ENCODE measurements around the gene ZFP62.

The ZFP62 gene

GRCh38 chr5:180868960-180869359 is 7.9 kb upstream of the ZFP62 start:
- peak; percentile 74 for DNase-seq (ENCODE audit: low spot score)

DNA sequence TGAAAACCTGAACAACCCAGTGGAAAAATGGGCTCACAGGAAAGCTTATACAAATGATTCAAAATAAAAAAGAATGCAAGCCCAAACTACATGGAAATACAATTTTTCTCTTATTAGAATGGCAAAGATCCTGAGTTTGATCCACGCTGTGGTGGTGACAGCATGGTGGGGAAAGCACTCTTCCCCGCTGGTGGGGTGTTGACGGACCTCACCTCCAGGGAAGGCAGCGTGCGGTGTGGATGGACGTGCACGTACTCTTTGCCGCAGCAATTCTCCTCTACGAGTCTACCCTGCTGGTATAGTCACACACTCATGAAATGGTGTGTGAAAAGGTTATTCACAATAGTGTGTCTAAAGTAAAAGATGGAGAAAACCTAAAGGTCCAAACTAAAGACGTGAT is 5.9 kb upstream of the ZFP62 start:
- DNase-seq (ENCODE audit: low spot score): no peak

GRCh38 chr5:180865981-180866695 is 5.1 kb upstream of the ZFP62 start:
- no peak for DNase-seq (ENCODE audit: low spot score)

DNA sequence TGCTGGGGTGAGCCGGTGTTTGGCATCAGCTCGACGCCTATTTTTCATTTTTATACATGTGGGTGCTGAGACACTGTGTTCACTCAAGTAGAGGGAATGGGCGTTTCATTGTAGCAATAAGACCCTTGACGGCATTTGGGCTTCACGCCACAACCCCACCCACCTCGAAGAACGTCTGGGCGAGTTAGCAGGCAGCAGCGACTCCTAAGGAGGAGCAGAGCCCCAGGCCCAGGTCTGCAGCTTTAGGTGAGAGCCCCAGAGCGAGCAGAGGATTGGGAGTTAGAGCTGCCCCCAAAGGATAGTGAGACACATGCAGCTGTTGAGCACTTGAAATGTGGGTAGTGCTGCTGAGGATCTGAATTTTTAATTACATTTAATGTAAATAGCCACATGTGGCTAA is 1.6 kb upstream of the ZFP62 start:
- DNase-seq (ENCODE audit: low spot score): no peak

DNA sequence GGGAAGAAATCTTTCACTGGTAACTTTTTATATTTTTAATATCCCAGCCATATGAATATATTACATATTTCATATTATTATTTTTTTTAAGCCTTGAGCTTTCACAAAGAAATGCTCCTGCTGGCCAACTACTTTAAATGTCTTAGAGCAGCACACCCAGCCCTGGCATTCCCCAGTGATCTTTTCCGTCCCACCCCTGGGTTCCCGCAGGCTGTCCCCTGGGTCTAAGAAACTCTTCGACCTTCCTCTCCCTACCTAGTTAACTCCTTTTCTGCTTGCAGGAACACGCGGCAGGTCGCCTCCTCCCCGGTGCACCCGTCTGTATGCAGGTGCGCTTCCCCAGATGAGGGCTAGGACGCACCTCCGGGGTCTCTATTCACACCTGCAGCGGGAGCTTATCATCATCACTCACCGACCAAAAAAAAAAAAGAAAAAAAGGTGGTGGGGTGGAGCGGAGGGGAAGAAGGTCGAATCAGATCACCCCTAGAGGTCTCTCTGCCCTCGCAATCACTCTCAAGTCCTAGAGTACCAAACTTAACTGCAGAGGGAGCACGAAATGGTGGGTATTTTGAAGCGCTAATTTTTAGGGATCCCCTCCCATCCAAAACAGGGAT is 696 bp downstream of the ZFP62 start:
- no peak for DNase-seq (ENCODE audit: low spot score)

DNA sequence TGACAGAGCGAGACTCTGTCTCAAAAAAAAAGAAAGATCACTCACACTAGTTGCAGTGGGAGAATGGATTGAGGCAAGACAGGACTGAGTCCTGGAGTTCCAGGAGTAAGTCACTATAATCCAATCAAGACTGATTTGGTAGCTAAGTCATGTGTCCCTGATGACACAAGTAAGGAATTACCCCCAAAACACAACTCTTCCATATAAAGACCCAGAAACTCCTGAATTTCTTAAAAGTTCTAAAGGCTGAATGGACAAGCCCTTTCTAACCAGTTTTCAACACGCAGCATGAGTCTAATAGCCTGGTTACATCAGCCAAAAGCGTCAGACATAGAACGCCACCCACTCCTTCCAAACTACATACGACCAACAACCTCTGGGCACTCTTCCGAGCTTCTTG is 2.5 kb downstream of the ZFP62 start:
- no peak for DNase-seq (ENCODE audit: low spot score)

DNA sequence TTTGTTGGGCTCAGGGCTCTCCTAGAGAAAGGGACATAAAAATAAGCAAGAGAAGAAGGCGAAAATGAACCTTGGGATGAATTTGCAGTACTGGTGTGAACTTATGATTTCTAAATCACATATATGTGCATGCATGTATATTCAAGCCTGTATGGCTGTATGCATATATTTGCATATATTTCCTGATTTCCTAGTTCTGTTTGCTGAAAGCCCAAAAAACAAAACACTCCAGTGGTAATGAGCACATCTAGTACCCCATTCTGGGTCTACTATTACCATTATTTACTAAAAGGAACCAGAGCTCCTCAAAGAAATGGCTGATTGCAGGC is 7.3 kb downstream of the ZFP62 start:
- no peak for DNase-seq (ENCODE audit: low spot score)

DNA sequence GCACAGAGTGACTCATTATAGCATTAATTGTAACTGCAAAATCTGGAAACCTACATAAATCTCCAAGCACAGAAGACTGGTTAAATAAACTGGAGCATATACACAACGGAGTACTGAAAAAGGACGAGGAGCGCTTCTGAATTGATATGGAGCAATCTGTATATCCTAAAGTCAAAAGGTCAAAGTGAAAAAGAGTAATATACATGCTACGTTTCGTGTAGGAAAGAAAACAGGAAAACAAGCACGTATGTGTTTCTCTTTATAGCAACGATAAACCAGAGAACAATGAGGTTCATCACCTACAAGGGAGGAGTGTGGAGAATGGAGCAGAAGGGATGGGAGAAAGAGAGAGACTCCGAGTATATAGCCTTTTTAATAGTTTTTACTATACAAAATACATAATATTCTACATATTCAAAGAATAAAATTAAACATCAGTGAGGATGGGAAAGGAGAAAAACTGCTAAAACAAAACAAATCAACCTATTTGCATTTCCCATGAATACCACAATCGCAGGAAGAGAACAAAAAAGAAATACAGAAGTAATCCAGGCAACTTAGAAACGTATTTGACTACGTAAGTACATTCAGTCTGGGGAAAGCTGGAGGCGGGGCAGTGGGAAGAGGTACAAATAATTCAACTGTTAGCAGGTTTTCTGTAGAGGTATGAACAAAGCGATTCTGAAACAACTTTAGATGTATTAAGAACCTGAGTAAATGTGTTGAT is 7.8 kb downstream of the ZFP62 start:
- DNase-seq (ENCODE audit: low spot score): no peak

- no peak for DNase-seq (ENCODE audit: low spot score)
These were observed 8.6 kb downstream of the ZFP62 start for GRCh38 chr5:180852495-180852894.

GRCh38 chr5:180850434-180851078 is 10.5 kb downstream of the ZFP62 start:
- DNase-seq (ENCODE audit: low spot score): no peak

DNA sequence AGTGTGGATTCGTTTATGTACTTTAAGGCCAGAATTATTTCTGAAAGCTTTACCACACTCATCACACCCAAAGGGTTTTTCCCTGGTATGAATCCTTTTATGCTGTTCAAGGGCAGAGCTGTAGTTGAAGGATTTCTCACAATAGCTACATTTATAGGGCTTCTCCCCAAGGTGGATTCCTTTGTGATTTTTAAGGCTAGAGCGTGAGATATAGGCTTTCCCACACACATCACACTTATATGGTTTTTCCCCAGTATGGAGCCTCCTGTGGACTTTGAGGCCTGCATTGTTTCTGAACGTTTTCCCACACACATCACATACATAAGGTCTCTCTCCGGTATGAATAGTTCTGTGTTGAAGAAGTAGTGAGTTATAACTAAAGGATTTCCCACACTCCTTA is 11.2 kb downstream of the ZFP62 start:
- no peak for DNase-seq (ENCODE audit: low spot score)

DNA sequence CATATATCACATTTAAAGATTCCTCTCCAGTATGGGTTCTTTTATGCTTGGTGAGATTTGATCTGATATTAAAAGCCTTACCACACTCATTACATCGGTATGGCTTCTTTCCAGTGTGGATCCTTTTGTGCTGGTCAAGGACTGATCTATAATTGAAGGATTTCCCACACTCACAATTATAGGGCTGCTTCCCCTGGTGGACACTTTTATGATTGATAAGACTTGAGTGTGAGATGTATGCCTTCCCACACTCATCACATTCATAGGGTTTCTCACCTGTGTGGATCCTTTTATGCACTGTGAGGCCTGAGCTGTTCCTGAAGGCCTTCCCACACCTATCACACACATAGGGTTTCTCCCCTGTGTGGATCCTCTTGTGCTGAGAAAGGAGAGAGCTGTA is 12.2 kb downstream of the ZFP62 start:
- no peak for DNase-seq (ENCODE audit: low spot score)

GRCh38 chr5:180848265-180848664 is 12.8 kb downstream of the ZFP62 start:
- no peak for DNase-seq (ENCODE audit: low spot score)

DNA sequence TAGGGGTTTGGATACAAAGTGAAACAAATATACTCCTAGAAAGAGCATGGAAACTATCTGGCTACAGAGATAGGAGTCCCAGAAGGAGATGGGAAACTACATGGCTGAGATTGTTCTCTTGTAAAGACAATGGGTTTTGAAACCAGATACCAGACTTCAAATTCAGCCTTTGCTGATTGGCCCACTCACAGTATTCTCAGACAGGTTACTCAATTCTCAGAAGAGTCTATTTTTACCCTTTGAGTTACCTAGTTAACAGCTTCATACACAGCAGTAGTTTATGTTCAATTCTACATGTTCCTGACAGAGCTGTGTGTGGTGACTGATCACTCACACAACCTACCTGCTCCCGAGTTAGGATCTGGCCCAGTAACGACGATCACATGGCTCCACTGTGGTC is 14.1 kb downstream of the ZFP62 start:
- no peak for DNase-seq (ENCODE audit: low spot score)

DNA sequence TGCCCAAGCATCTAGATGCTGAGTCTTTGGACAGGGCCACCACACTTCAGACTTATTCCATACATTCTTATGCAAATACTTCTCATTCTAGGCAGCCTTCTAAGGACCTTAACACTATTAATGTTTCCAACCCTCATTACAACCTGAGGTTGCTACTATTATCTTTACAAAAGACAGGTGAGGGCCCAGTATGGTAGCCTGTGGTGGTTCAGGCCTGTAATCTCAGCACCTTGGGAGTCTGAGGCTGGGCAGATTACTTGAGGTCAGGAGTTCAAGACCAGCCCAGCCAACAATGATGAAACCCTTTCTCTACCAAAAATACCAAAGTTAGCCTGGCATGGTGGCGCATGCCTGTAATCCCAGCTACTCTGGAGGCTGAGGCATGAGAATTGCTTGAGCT is 16.2 kb downstream of the ZFP62 start:
- no peak for DNase-seq (ENCODE audit: low spot score)

- no peak for DNase-seq (ENCODE audit: low spot score)
These were observed 16.6 kb downstream of the ZFP62 start for GRCh38 chr5:180844432-180844831.

DNA sequence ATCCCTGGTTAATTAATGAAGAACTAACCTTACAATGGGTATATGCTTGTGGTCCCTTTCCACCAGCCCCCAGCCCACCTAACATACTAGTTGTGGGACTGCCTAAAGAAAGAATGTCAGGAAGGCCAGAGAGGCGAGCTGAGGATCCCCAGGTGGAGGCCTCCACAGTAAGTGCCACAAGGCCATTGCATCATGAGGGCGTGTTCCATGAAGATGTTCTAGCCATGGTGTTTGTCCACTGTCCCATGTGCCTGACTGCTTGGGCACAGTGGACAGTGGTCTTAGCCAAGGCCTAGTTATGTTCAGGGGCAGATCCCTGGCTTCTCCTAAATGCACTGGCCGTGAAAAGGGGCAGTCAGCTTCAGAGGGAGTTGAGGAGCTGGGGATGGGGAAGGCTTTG is 21.1 kb downstream of the ZFP62 start:
- no peak for DNase-seq (ENCODE audit: low spot score)

- DNase-seq (ENCODE audit: low spot score): no peak
These were observed 21.8 kb downstream of the ZFP62 start for GRCh38 chr5:180839227-180839626.

GRCh38 chr5:180837478-180837877 is 23.6 kb downstream of the ZFP62 start:
- DNase-seq (ENCODE audit: low spot score): no peak

DNA sequence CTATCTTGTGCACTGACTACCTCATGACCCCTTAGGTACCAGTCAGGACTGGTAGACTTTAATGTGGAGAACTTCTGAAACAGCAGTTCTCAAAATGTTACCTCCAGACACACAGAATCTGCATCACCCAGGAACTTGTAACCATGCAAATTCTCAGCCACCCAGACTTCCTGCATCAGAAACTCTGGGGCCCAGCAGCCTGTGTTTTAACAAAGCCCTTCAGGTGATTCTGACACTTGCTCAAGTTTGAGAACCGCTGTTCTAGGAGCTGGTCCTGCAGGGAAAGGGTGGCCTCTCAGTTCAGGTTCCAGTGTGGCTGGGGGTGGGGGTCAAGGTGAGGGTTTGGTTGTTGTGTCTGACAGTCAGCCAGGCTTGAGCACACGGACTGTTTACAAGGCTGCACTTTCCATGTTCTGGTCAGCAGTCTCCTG is 28.4 kb downstream of the ZFP62 start:
- DNase-seq (ENCODE audit: low spot score): no peak

DNA sequence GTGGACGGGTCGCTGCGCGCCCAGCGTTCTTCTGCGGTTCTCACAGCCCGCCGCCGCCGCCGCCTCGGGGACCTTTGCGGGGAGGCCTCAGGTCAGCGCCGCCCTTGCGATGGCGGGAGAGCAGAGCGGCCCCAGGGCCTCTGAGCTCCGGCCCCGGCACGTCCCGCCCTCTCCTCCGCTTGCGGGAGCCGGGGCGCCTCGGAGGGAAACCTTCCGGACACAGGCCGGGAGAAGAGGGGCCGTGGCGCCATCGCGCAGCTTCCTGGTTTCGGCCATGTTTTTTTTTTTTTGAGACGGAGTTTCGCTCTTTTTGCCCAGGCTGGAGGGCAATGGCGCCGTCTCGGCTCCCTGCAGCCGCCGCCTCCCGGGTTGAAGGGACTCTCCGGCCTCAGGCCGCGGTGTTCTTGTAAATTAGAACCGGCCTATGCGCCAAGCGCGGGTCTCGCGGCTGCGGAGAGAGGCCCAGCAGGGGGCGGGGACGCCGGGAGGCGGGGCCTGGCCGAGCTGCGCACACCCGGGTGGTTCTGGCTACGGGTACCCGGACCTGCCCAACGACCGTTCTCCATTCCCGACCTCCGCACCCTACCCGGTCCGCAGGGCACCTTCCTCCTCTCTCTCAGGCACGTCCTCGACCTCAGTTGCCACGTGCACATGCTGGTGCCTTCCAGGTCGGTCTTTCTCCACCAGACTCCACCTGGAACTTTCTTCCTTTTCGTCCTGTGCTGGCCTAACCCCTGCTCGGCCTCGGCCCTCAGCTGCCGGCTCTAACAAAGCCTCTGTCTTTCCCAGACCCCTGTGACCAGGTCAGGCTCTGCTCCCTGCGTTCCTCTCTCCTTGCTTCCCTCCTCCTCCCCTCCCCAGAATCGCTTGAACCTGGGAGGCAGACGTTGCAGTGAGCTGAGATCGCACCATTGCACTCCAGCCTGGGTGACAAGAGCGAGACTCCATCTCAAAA is 29.7 kb downstream of the ZFP62 start:
- peak; percentile 79 for DNase-seq (ENCODE audit: low spot score)

All from kidney tubule cell (primary cell).